NCI-H526 treated with DMSO at 0.1 percent for 48 hours (cell line): ENCODE measurements around the gene BBIP1.
"Not testable (repeated sequence)": the region's sequence is repeated elsewhere in the genome, so short reads cannot be mapped to it uniquely, and the experiment has no call there.

Experiments used
- DNase-seq: peaks from one replicate; lab custom pipeline; 2025; lab: John Stamatoyannopoulos, UW

BBIP1 gene

DNA sequence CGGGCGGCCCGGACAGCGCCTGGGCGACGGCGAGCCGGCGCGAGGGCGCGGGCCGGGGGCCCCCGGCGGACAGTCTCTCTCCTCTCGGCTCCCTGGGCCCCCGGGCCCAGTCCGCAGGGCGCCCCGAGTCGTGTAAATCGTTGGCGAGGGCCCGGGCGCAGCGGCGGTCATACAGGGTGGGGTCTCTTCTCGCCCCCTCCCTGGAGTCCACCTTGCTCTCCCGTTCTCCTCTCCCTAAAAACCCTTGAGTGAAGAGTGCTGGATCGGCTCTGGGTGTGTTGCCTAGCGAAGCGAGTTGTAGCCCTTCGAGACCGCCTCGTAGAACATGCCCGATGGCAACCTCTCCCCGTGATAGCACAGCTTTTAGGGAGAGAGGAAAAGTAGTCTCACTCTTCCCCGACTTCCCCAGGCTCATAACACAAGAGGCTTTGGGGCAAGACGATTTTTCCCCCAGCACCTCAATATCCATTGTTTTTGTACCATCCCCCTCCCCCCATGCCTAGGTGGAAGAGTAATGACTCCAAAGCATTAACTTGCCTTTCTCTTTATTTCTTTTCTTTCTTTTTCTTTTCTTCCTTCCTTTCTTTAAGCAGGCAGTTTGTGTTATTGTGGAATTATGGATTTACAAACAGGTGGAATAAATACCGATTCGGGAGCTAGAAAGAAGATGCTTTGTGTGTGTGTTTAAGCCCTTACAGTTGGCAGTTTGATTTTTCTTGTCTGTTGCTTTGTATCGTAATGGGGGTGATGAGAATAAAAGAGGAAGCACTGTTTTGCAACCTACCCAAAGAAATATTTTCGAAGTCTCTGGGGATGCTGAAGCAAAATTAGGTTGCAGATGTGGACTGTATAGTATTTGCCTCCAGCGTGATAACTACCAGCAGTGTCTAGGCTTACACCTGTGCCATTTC lies 1.2 kb upstream of the BBIP1 start:
- DNase-seq: peak; percentile 37

DNA sequence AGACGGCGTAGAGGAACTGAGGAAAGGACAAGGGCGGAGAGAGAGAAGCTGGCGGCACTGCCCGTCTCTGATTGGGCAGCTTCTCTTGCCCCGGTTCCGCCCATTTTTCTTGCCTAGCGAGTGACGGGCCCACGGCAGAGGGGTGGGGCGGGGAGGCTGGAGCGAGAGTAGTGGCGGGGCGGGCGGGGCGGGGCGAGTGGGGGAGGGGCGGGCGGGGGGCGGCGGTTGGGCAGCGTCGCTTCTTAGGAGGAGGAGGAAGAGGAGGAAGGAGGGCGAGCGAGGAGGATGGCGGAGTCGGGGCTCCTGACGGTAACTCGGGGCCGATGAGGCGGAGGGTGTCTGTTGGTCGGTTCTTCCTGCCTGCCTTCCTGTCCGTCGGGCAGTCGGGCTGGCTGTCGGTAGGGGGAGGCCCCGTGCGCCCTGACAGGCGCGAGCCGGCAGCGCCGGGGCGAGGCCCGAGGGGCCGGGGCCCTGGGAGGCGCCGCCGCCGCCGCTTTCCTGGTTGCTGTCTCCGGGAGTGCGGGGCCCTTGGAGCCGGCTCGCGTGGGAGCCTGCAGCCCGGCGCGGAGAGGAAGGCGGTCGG lies 460 bp upstream of the BBIP1 start, which contains the start of gene SHOC2:
Gene SHOC2 (plus strand): TSS at position 256 of the 583 bp plus-strand sequence. CDS start 44,755 bp downstream, outside the sequence.
- DNase-seq: peak; percentile 58

DNA sequence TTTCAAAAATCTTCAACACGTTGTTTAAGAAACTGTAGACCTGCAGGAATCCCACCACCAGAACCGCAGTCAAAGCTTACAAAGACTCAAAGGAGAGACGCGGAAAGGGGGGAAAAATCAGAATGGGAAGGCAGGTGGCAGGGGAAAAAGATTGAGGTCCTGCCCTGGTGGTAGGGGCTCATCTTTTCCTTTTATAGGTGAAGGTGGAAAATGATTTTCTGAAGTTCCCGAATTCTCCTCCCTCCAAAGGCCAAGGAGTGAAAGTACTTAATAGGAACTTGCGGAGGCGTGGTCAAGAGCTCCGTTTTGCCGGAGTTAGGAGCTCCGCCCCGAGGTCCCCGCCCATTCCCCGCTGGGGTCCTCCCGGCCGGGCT lies 724 bp downstream of the BBIP1 start:
- peak; percentile 65 for DNase-seq

DNA sequence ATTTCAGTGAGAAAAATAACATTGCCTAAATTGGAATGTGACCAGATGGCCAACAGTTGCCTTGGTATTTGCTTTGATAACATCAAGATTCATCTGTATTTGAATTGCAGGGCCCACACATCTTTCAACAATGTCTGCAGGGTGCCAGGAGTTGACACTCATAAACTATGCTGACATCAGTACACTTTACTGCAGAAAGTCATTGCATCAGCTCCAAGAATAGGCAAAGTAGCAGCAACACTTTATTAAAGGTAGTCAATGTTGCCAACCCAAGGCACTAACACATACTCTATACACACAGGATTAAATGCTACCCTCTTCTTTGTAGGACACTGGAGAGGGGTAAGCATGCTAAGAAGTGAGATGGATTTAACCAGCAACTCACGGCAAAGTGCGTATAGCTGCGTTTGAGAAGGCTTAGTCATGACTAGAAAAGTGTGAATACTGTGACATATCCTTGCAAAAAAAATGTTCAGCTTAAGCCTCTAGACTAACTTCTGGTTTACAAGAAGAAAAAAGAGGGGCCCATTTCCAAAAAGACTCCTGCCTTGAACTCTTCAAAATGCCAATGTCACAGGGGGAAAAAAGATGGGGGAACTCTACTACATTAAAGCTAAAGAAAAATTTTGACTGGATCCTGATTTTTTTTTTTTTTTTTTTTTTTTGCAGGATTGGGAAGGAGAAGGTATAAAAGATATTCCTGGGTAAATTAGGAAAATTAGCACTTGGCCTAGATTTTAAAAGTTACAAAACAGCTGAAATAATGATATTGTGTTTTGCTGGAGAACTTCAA lies 2.2 kb downstream of the BBIP1 start:
- no peak for DNase-seq

DNA sequence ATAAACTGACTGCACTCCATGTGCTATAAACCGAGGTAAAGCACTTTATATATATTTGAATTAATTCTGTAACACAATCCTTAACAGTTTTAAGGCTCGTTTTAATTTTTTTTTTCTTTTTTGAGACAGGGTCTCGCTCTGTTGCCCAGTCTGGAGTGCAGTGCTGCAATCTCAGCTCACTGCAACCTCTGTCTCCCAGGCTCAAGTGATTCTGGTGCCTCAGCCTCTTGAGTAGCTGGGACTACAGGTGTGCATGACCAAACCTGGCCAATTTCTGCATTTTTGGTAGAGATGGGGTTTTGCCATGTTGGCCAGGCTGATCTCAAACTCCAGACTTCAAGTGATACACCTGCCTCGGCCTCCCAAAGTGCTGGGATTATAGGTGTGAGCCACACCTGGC lies 3.4 kb downstream of the BBIP1 start:
- not testable (repeated sequence) for DNase-seq

DNA sequence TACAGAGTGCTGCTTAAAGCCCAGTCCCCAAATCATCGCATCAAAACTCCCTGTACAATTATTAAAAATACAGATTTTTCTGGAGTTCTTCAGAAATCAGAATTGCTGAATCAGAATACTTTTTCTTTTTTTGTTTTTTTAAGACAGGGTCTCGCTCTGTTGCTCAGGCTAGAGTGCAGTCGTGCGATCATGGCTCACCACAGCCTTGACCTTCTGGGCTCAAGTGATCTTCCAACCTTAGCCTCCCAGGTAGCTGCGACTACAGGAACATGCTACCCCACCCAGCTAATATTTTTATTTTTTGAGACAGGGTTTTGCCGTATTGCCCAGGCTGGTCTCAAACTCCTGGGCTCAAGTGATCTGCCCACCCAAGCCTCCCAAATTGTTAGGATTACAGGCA lies 3.9 kb downstream of the BBIP1 start:
- DNase-seq: no peak

DNA sequence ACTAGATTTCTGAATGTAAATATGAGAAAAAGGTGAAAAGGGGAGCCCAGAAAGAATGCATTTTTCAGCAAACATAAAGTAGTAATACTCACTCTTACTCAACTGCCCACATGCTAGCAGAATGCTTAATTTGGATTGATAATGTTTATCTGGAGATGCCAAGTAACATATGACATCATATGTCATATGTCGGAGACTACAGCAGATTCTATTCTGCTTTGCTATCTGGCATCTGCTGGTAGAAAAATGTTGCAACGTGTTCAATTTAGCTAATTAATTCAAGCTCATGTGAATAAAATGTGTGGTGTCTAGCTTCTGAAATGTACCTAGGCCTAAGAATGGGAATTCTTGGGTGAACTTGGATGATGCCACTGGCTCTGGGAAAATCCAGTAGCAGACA lies 4.5 kb downstream of the BBIP1 start:
- no peak for DNase-seq

DNA sequence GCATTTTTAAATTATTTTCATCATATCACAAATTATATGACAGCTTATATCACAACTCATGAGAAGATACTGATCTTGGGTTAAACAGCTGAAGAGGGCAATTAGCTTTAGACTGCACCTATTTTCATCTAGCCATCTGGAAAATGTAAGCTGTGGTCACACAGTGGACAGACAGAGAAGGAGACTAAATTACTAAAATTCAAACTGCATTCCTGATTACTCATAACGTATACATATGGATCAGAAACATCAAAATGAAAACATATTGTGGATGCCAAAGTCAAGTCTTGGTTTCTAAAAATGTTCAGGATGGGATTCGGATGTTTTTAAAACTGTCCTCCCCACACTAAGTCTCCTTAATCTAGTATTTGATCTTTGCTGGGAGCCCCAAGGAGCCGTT lies 6.6 kb downstream of the BBIP1 start:
- no peak for DNase-seq

DNA sequence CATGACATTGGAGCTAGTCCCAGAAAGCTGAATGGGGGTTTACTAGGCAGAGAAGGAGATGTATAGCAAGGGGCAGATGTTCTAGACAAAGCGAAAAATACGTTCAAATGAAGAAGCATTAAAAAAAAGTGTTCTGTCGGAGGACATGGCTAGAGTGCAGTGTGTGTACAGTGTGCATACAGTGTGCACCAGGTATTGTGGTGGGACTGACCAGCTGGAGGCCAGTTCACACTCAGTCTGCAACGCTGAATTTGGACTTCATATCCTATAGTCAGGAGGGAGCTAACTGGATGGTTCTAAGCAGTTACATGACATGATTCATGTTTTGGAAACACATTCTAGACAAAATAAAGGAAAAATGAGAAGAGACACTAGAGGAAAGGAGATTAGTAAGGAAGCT lies 8.8 kb downstream of the BBIP1 start:
- DNase-seq: no peak

DNA sequence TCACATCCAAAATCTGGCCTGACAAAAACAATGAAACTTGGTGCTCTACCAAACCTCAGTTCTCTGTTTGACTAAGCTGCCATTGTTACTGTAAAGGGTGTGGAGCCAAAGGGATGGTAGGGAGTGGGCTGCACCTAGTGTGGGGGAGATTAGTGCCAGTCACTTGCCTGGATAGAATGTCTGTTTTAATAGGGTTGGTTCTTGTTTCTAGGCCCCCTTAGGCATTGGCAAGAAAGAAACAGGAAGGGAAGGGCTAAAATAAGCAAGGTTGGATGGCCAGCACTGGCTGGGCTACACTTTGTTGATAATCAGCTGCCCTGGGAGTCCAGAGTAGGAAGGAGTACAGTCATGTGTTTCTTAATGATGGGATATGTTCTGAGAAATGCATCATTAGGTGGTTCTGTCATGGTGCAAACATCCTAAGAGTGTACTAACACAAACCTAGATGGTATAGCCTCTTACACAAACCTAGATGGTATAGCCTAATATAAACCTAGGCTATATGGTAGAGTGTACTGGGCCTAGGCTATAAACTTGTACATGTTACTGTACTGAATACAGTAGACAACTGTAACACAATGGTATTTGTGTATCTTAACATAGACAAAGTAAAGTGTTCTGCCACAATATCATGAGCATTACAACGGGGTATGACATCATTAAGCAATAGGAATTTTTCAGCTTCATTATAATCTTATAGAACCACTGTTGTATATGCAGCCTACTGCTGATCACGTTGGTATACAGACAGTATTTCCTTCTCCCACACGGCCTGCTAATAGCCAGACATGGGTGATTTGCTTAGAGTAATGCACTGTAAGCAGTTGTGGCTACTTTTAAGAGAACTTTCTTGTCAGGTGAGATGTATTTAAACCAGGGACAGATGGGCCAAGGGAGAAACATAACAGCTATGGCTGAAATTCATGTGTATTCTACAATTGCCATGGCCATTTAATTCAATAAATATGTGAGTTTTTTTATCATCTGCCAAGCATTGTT lies 15.4 kb downstream of the BBIP1 start:
- no peak for DNase-seq

DNA sequence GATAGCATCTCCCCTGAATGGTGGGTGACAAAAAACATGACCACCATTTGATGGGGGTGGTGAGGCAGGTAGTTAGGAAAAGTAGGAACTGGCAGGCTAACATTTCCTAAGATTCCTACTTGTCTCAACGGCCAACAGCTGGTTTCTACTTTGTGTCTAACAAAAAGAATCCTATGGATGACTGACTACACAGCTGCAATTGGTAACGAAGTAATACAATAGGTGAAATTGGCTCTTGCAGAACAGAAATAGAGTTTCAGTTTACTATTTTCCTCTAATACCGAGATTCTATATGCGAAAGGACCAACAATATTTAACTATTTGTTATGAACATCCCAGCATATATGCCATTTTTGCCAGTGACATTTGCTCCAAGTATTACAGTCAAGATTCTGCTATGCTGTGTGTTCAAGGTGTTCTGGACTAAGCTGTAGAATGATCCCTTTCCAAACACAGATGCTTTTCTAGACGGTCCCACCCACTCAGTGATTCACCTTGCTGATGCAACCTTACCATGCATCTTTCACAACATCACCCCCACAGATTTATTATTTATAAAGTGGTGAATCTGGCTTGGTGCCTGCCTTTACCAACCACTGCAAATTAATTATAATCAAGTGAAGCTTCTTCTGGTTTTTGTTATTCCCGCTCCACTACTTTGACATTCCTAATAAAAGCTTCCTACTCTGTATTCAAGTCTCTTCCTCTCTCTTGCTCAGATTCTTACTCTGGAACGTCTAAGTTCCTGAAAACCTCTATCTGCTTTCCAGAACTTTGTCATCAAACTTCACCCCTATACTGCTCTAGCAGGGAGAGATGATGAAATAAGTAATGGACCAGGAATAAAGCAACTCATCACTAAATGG lies 16.8 kb downstream of the BBIP1 start:
- no peak for DNase-seq

DNA sequence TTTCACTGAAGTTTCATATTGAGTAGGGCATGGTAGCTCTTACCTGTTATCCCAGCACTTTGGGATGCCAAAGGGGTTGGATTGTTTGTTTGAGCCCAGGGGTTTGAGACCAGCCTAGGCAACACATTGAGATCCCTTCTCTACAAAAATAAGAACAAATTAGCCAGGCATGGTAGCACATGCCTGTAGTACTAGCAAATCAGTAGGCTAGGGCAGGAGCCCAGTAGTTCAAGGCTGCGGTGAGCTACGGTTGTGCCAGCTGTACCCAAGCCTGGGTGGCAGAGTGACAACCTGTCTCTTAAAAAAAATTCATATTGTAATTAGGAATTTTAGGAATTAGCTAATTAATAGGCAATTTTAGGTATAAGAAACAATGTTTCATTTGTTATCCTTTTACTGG lies 18.0 kb downstream of the BBIP1 start:
- no peak for DNase-seq

DNA sequence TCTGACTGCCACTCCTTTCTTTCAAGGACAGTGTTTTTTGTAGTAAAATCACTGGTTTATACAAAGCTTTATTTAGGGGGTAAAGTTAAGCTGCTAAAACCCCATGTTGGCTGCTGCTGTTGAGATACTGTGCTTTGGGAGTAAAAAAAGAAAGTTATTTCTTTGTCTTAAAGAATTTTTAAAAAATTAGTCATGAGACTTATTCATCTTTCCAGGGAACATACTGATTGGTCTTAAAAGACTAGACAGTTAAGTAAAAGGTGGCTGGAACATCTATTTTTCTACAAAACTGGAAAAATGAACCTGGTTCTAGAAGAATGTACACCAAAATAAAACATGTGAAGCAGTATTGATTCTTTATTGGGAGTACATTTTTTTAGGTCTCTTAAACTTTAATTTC lies 20.6 kb downstream of the BBIP1 start:
- no peak for DNase-seq

DNA sequence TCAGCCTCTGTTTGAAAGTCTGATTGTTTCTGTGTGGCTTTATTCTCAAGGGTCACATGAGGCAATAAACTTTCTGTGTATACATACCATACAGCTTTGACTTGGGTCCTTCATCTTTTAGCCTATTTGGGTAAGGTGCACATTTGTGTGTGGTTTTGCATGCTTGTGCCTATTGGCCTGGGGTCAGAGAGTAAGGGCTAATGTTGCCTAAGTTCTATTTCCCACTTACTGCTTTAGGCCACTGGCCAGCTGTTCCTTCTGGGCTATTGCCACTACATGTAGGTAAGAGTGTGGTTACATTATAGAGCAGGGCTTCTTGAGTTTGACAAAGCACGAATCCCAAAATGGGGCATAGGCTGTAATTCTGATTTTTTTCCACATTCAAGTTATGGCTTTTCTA lies 21.8 kb downstream of the BBIP1 start:
- no peak for DNase-seq

DNA sequence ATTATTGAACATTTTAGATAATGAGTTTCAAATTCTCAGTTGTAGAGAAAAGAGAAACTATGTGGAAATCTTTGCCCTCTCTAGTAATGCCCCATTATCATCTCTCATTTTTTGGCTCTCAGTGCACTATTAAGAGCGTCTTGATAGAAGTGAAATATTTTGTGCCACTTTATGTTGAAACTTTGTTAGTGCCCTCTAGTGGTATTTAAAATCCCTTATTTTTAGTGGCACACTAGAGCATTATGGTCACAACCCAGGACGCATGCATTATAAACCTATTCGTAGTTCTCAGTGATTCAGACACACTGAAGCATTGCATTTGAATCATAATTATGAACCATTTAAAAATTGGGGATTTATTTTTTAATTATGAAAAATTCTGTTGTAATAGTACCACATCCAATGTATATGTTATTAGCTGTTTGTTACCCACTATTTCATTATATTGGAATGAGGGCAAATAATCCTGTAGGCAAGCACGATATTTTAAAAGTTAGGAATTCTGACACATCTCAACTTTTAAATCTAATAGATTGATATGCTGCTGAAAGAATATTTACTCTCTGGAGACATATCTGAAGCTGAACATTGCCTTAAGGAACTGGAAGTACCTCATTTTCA lies 25.3 kb downstream of the BBIP1 start:
- peak; percentile 31 for DNase-seq

DNA sequence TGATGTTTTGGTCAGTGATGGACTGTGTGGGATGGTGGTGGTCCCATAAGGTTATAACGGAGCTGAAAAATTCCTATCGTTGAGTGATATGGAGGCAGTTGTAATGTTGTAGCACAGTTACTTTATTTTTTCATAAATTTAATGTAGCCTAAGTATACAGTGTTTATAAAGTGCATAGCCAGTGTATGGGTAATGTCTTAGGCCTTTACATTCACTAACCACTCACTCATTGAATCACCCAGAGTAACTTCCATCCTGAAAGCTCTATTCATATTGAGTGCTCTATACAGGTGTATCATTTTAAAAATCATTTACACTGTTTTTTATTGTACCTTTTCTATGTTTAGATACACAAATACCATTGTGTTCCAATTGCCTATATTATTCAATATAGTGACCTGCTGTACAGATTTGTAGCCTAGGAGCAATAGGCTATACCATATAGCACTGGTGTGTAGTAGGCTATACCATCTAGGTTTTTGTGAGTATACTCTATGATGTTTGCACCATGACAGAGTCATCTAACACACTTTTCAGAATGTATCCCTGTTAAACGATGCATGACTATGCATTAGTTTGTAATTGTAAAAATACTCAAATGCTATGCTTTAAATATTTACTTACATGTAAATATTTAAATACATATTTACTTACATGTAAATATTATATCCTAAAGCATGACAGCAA lies 26.2 kb downstream of the BBIP1 start:
- no peak for DNase-seq

DNA sequence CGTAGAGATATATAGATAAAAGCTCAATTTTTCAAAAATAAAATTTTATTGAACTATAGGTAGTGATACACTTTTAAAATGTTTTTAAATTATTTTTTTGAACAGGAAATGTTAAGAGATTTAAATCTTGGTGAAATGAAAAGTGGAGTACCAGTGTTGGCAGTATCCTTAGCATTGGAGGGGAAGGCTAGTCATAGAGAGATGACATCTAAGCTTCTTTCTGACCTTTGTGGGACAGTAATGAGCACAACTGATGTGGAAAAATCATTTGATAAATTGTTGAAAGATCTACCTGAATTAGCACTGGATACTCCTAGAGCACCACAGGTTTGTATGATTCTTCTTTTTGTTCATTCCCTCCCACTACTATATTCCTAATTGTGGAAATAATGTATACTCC lies 31.4 kb downstream of the BBIP1 start:
- no peak for DNase-seq

DNA sequence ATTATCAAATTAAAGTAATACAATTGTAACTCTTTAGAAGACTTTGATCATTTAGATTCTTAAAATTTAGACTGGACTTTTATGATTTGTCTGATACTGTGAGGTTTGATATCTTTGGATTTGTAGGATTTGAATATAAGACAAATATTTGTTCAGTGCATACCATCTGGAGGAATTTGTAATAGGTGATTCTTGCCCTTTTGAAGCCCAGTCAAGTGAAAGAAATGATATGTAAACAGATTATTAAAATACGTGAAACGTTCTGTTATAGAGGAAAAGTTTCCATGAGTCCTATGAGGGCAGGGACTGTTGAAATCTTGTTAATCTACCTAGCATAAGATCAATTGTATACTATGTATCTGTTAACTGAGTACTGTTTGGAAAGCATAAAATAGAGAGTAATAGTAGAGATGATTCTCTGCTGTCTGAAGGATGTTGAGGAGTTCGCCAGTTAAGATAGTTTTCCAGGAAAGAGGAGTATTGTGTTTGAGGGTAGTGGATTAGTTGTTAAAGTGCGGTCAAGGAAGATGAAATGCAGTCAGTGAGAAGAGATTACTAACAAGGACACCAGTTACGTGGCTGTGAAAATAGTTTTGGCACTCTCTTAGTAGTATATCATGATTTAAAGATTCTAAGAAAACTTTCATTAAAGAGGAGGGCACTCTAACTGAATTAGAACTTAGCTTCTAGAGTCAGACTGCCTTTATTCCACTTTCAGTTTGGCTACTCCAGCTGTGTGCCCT lies 32.9 kb downstream of the BBIP1 start:
- peak; percentile 22 for DNase-seq

DNA sequence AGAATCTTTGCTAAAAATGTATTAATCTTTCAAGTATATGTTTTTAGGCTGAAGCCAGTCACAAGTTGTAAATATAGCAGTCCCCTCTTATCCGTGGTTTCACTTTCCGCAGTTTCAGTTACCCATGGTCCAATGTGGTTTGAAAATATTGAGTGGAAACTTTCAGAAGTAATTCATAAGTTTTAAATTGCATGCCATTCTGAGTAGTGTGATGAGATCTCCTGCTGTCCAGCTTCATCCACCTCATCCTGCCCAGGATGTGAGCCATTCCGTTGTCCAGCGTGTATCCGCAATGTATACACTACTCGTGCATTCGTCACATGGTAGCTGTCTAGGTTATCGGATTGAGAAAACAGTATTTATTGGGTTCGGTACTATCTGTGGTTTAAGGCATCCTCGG lies 35.1 kb downstream of the BBIP1 start:
- DNase-seq: no peak
